NB4 (cell line): ENCODE measurements around the gene CMTM1.

Source experiments
- MAX ChIP-seq: IDR thresholded peaks from 2 replicates; pipeline ENCODE4 v1.6.1; 2011; ENCODE audit warnings: low read depth, low read length
- TF ChIP-seq, protein P1 (sequence below): IDR thresholded peaks from one replicate; pipeline ENCODE4 v1.5.1; 2012; ENCODE audit warnings: low read depth, low read length

DNA sequence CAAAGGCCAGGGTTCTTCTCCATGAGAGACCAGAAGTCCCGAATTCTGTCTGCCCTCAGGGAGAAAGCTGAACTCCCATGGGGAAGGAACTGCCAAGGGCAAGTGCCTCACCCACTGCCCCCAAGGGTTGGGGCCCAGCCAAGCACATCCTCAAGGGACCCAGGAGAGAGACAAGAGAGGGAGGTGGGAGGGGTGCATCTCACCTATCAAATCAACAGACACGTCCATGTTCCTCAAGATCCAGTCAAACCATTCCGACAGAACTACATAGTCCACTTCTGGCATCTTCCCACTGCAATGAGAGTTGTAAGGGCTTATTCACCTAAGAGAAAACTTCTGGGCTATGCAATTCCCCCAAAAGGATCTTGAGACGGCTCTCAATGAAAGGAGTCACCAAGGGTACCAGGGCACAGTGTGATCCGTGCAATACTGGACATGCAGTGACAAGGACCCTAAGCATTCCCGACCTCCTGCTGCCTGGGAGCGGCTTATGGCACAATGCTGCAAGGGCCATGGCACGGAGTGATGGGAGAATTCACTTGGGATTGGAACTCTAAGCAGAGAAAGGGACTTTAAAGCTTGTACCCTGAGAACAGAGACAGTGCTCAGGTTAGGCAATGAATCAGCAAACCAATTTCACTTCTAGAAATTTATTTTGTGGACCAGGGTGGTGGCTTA is 48.5 kb upstream of the CMTM1 start:
- TF ChIP-seq, protein P1, sequence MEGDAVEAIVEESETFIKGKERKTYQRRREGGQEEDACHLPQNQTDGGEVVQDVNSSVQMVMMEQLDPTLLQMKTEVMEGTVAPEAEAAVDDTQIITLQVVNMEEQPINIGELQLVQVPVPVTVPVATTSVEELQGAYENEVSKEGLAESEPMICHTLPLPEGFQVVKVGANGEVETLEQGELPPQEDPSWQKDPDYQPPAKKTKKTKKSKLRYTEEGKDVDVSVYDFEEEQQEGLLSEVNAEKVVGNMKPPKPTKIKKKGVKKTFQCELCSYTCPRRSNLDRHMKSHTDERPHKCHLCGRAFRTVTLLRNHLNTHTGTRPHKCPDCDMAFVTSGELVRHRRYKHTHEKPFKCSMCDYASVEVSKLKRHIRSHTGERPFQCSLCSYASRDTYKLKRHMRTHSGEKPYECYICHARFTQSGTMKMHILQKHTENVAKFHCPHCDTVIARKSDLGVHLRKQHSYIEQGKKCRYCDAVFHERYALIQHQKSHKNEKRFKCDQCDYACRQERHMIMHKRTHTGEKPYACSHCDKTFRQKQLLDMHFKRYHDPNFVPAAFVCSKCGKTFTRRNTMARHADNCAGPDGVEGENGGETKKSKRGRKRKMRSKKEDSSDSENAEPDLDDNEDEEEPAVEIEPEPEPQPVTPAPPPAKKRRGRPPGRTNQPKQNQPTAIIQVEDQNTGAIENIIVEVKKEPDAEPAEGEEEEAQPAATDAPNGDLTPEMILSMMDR: no peak
- TF ChIP-seq MAX: no peak
